Panc1 (cell line): ENCODE data around the gene RNF227. TPM values are rescaled to one million over a fixed set of nuclear protein-coding genes. Genes with fewer than 3 reads are reported as not detected.

Source experiments
- ATAC-seq: fragments of 200-7000 bp; cut with Tn5 transposase; 2 replicates; pipeline ENCODE4 v1.9.1; 2020; ENCODE audit warnings: mild to moderate bottlenecking, moderate library complexity
- BruUV-seq: library from RNA; stranded (reverse); fragments of 400-500 nt; replicated peaks from 2 replicates; lab custom pipeline; 2021; lab: Mats Ljungman, UMichigan
- CTCF ChIA-PET: fragments of 300-600 bp; sonication (Branson Sonifier 250); formaldehyde crosslinking; loops from one replicate; lab custom pipeline; 2022; ENCODE audit warnings: antibody characterized with exemption; lab: Charles Lee
- POLR2A ChIA-PET: fragments of 300-600 bp; sonication (Branson Sonifier 250); formaldehyde crosslinking; loops from one replicate; lab custom pipeline; 2022; ENCODE audit warnings: antibody characterized with exemption; lab: Charles Lee
- DNase-seq: peaks from one replicate; pipeline ENCODE4 v3.0.0-alpha.2; 2010; ENCODE audit warnings: low read depth, low spot score
- H3K27ac ChIP-seq: 2 replicates; pipeline ENCODE4 v1.5.1; 2011; ENCODE audit warnings: mild to moderate bottlenecking, low read length, inconsistent platforms
- H3K27me3 ChIP-seq: fragments of 200-500 bp; sonication (Bioruptor generic); 2 replicates; pipeline ENCODE4 v1.6.0; 2014; ENCODE audit warnings: low read length, inconsistent platforms; ENCODE audit not compliant: control insufficient read depth, insufficient read depth
- H3K36me3 ChIP-seq: fragments of 200-500 bp; sonication (Bioruptor generic); 2 replicates; pipeline ENCODE4 v1.5.1; 2014; ENCODE audit warnings: inconsistent platforms, mild to moderate bottlenecking, low read length, moderate library complexity; ENCODE audit not compliant: control insufficient read depth, insufficient read depth
- H3K4me1 ChIP-seq: 2 replicates; pipeline ENCODE4 v1.5.1; 2011; ENCODE audit warnings: inconsistent platforms, mild to moderate bottlenecking, low read length, moderate library complexity; ENCODE audit not compliant: control insufficient read depth, insufficient read depth
- H3K4me3 ChIP-seq, 2 experiments: 2 replicates each; pipeline ENCODE4 v1.5.1; 2011 to 2012; ENCODE audit warnings: low read depth in 2 of 2, low read length in 2 of 2, mild to moderate bottlenecking in 2 of 2, inconsistent platforms in 1 of 2, moderate library complexity in 1 of 2
- H3K9me3 ChIP-seq: fragments of 200-500 bp; sonication (Bioruptor generic); 2 replicates; pipeline ENCODE4 v1.5.1; 2014; ENCODE audit warnings: low read depth, mild to moderate bottlenecking, inconsistent platforms, low read length, moderate library complexity; ENCODE audit not compliant: control insufficient read depth, insufficient read depth
- CTCF ChIP-seq: fragments of 450-650 bp; IDR thresholded peaks from 2 replicates; pipeline ENCODE4 v1.5.1; 2017; ENCODE audit warnings: mild to moderate bottlenecking
- SIN3A ChIP-seq: IDR thresholded peaks from 2 replicates; pipeline ENCODE4 v1.6.1; 2012; ENCODE audit warnings: low read depth, mild to moderate bottlenecking, low read length, moderate library complexity, borderline replicate concordance; ENCODE audit not compliant: insufficient read depth
- TCF7L2 ChIP-seq: IDR thresholded peaks from 2 replicates; pipeline ENCODE4 v1.6.1; 2011; ENCODE audit warnings: mild to moderate bottlenecking, low read depth, low read length, inconsistent platforms
- in situ Hi-C: cut with HindIII; loops from 2 replicates; pipeline ENCODE4 v1.10.0; 2016; ENCODE audit warnings: low sequenced_read_pairs, low pct_unique_long_range_greater_than_20kb
- intact Hi-C: fragments of 100-400 bp; cut with micrococcal nuclease; formaldehyde crosslinking; loops from one replicate; pipeline ENCODE4 v1.10.0; 2022; ENCODE audit not compliant: unreplicated experiment
- total RNA-seq: library from RNA; stranded (reverse); gene quantifications from one replicate; pipeline ENCODE4 v1.2.1, GENCODE V29; 2021; ENCODE audit not compliant: unreplicated experiment
- TF ChIP-seq, protein P1 (sequence below), 2 experiments: IDR thresholded peaks; 2 replicates each; pipeline ENCODE4 v1.6.1; 2011 to 2012; ENCODE audit warnings: low read depth in 2 of 2, control low read depth in 1 of 2, low read length in 1 of 2, mild to moderate bottlenecking in 1 of 2, moderate library complexity in 1 of 2; ENCODE audit not compliant: insufficient read depth in 1 of 2

Gene RNF227
- total RNA-seq, 1 experiment from 2014 or later: 2.6 TPM

- intact Hi-C loops: no loop called here
Measured at GRCh38 chr17:7875804-7876370, 40.2 kb downstream of the RNF227 start.

GRCh38 chr17:7873051-7873450 lies 43.0 kb downstream of the RNF227 start:
- ATAC-seq (no peak), DNase-seq (no peak)
- POLR2A ChIA-PET: no interaction called here
- Histone ChIP-seq H3K27ac (no peak overlapping the region), H3K4me3 (no peak overlapping the region), H3K27me3 (no peaks in the 10 kb centered on the region), H3K4me1 (no peaks in the 10 kb centered on the region), H3K36me3 (peaks cover 7% of the 10 kb centered on the region; the same call in 1 of the 2 replicates), H3K9me3 (no peaks in the 10 kb centered on the region)
- TF ChIP-seq, protein P1, sequence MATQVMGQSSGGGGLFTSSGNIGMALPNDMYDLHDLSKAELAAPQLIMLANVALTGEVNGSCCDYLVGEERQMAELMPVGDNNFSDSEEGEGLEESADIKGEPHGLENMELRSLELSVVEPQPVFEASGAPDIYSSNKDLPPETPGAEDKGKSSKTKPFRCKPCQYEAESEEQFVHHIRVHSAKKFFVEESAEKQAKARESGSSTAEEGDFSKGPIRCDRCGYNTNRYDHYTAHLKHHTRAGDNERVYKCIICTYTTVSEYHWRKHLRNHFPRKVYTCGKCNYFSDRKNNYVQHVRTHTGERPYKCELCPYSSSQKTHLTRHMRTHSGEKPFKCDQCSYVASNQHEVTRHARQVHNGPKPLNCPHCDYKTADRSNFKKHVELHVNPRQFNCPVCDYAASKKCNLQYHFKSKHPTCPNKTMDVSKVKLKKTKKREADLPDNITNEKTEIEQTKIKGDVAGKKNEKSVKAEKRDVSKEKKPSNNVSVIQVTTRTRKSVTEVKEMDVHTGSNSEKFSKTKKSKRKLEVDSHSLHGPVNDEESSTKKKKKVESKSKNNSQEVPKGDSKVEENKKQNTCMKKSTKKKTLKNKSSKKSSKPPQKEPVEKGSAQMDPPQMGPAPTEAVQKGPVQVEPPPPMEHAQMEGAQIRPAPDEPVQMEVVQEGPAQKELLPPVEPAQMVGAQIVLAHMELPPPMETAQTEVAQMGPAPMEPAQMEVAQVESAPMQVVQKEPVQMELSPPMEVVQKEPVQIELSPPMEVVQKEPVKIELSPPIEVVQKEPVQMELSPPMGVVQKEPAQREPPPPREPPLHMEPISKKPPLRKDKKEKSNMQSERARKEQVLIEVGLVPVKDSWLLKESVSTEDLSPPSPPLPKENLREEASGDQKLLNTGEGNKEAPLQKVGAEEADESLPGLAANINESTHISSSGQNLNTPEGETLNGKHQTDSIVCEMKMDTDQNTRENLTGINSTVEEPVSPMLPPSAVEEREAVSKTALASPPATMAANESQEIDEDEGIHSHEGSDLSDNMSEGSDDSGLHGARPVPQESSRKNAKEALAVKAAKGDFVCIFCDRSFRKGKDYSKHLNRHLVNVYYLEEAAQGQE (IDR thresholded peaks at IDR 0.05; ENCODE audit: insufficient read depth in 1 of 2, low read depth in 2 of 2, low read length in 1 of 2): no peak
- TF ChIP-seq SIN3A: no peak
- no TSS peak for BruUV-seq
- intact Hi-C loops (no loop called here), in situ Hi-C loops (no loop called here)
- CTCF ChIA-PET: no interaction called here

More at GRCh38 chr17:7875804-7876370, 40.2 kb downstream of the RNF227 start:
- in situ Hi-C loops: no loop called here
- Histone ChIP-seq H3K27me3 (no peaks in the 10 kb centered on the region), H3K4me1 (no peaks in the 10 kb centered on the region), H3K36me3 (peaks cover 9% of the 10 kb centered on the region; the same call in 1 of the 2 replicates), H3K9me3 (no peaks in the 10 kb centered on the region), H3K27ac (no peak overlapping the region), H3K4me3 (no peak overlapping the region)
- ChIA-PET CTCF (no interaction called here), POLR2A (no interaction called here)
- TSS peak; percentile 71 for BruUV-seq
- ATAC-seq (no peak), DNase-seq (no peak)
- TF ChIP-seq SIN3A (no peak), TCF7L2 (no peak), CTCF (no peak)
- TF ChIP-seq, protein P1 (IDR thresholded peaks at IDR 0.05; ENCODE audit: insufficient read depth in 1 of 2, low read depth in 2 of 2, low read length in 1 of 2): no peak
